Body of pancreas (tissue), 4 donors: Measurements from ENCODE around the gene DIP2B. TPM values are rescaled to one million over a fixed set of nuclear protein-coding genes. Genes with fewer than 3 reads are reported as not detected.

Experiments
- ATAC-seq: fragments of 150-250 bp; one replicate; pipeline ENCODE4 v1.9.1; 2016
- DNase-seq, 4 donors: peaks; one replicate each; pipeline ENCODE4 v3.0.0-alpha.2; 2019
- H3K27ac ChIP-seq, 4 donors: fragments of 200-600 bp; sonication (generic); 1 replicate in 3 of 4; 2 replicates in 1 of 4; pipeline versions ENCODE4 v1.5.1 to v1.6.1; 2016 to 2019; ENCODE audit warnings: mild to moderate bottlenecking in 1 of 4, mixed read lengths in 1 of 4, moderate library complexity in 1 of 4
- H3K27me3 ChIP-seq, 2 donors: fragments of 200-600 bp; sonication (generic); one replicate each; pipeline ENCODE4 v1.6.0; 2016; ENCODE audit warnings: mild to moderate bottlenecking in 1 of 2
- H3K36me3 ChIP-seq, 2 donors: fragments of 200-600 bp; sonication (generic); replicated peaks in 1 of 2; 2 replicates each; pipeline ENCODE4 v1.5.1; 2016; ENCODE audit warnings: low read depth in 2 of 2; ENCODE audit not compliant: insufficient read depth in 1 of 2
- H3K4me1 ChIP-seq: fragments of 200-600 bp; sonication (generic); one replicate; pipeline ENCODE4 v1.6.0; 2016
- H3K4me3 ChIP-seq, 2 donors: fragments of 200-600 bp; sonication (generic); 1 replicate in 1 of 2; 2 replicates in 1 of 2; pipeline ENCODE4 v1.5.1; 2016 to 2019
- H3K9me3 ChIP-seq, 3 donors: fragments of 200-600 bp; sonication (generic); 1 replicate in 2 of 3; 2 replicates in 1 of 3; pipeline ENCODE4 v1.5.1; 2016
- CTCF ChIP-seq, 7 experiments: fragments of 450-650 bp in 4 of 7; fragments of 200-600 bp in 3 of 7; sonication (generic) in 3 of 7; IDR thresholded peaks; one replicate each; pipeline ENCODE4 v1.5.1; 2016 to 2019; ENCODE audit warnings: antibody characterized with exemption in 7 of 7
- POLR2A ChIP-seq, 3 donors: fragments of 450-650 bp; IDR thresholded peaks; one replicate each; pipeline ENCODE4 v1.6.1; 2016; ENCODE audit warnings: antibody characterized with exemption in 3 of 3, mild to moderate bottlenecking in 2 of 3
- WGBS, 2 donors: methylation state at CpG; one replicate each; pipeline ENCODE4 v1.1.5; 2017; 5-methylcytosine and 5-hydroxymethylcytosine counted together
- intact Hi-C: fragments of 100-400 bp; cut with DNase I; formaldehyde crosslinking; loops from one replicate; pipeline ENCODE4 v1.15.1; 2023
- total RNA-seq, 2 donors: library from RNA; depleted of rRNA; stranded (reverse); fragments of >200 nt; gene quantifications; one replicate each; pipeline ENCODE4 v1.1.0, GENCODE V29; 2016

The DIP2B gene
- total RNA-seq, 2 donors from 2014 or later, result 15.8 to 28.7 TPM

- Histone ChIP-seq H3K4me3 (no peak overlapping the region), H3K27ac (no peak overlapping the region), H3K9me3 (no peaks in the 10 kb centered on the region), H3K36me3 (no peaks in the 10 kb centered on the region), H3K27me3 (no peaks in the 10 kb centered on the region), H3K4me1 (peaks cover 13% of the 10 kb centered on the region)
- TF ChIP-seq POLR2A (IDR thresholded peaks at IDR 0.05) (no peak), CTCF (IDR thresholded peaks at IDR 0.05) (no peak)
- WGBS, 2 donors, result 85 to 90% methylated on average over 2 of the region's 2 CpGs
- DNase-seq, result no peak
- intact Hi-C loops, result no loop called here
- no peak for ATAC-seq
These were observed 93.6 kb downstream of the DIP2B start for GRCh38 chr12:50598321-50598862.

GRCh38 chr12:50599366-50600095 is 94.7 kb downstream of the DIP2B start:
- ATAC-seq, result no peak
- Histone ChIP-seq H3K9me3 (no peaks in the 10 kb centered on the region), H3K4me3 (no peak overlapping the region), H3K4me1 (peaks cover 17% of the 10 kb centered on the region), H3K27me3 (no peaks in the 10 kb centered on the region), H3K27ac (no peak overlapping the region), H3K36me3 (no peaks in the 10 kb centered on the region)
- intact Hi-C loops, result no loop called here
- TF ChIP-seq POLR2A (IDR thresholded peaks at IDR 0.05) (no peak), CTCF (IDR thresholded peaks at IDR 0.05) (no peak)
- 84 to 92% methylated on average over 7 of the region's 7 CpGs for WGBS, 2 donors
- no peak for DNase-seq

- no peaks in the 10 kb centered on the region for H3K36me3 ChIP-seq
- H3K27me3 ChIP-seq, result no peaks in the 10 kb centered on the region
- ATAC-seq, result no peak
- no peaks in the 10 kb centered on the region for H3K9me3 ChIP-seq
- no peak for TF ChIP-seq CTCF (IDR thresholded peaks at IDR 0.05)
- TF ChIP-seq POLR2A (IDR thresholded peaks at IDR 0.05), result no peak
- DNase-seq, result no peak
- WGBS, 2 donors, result 32 to 42% methylated on average over 1 of the region's 1 CpG
- H3K27ac ChIP-seq, result no peak overlapping the region
- no peak overlapping the region for H3K4me3 ChIP-seq
- H3K4me1 ChIP-seq, result peaks cover 18% of the 10 kb centered on the region
- intact Hi-C loops, result no loop called here
These were observed 95.6 kb downstream of the DIP2B start for GRCh38 chr12:50600364-50600763.

- no peaks in the 10 kb centered on the region for H3K27me3 ChIP-seq
- no peaks in the 10 kb centered on the region for H3K9me3 ChIP-seq
- no peak overlapping the region for H3K4me3 ChIP-seq
- DNase-seq, result peak in 2 of 4 donors; percentile 7 to 19
- no peak overlapping the region for H3K27ac ChIP-seq
- no peak for ATAC-seq
- no peaks in the 10 kb centered on the region for H3K36me3 ChIP-seq
- intact Hi-C loops, result no loop called here
- peaks cover 25% of the 10 kb centered on the region for H3K4me1 ChIP-seq
- WGBS, 2 donors, result 70 to 77% methylated on average over 4 of the region's 4 CpGs
- no peak for TF ChIP-seq CTCF (IDR thresholded peaks at IDR 0.05)
- TF ChIP-seq POLR2A (IDR thresholded peaks at IDR 0.05), result no peak
These were observed 99.2 kb downstream of the DIP2B start for GRCh38 chr12:50603817-50604639.
